ENCODE data around the gene EFCAB8. TPM values are rescaled to one million over a fixed set of nuclear protein-coding genes. Genes with fewer than 3 reads are reported as not detected.

EFCAB8 gene
- total RNA-seq, 1 donor from 2014 or later = 0.41 TPM

- Histone ChIP-seq H3K27ac (ENCODE audit: low read depth, low read length) (no peak overlapping the region), H3K4me2 (ENCODE audit: low read length) (no peak overlapping the region), H3K27me3 (ENCODE audit: insufficient read depth, low read length) (no peaks in the 10 kb centered on the region), H2AFZ (ENCODE audit: low read depth, low read length) (no peak overlapping the region), H3K4me3 (ENCODE audit: insufficient read depth, low read depth, low read length) (no peak overlapping the region), H3K9ac (ENCODE audit: low read length) (no peak overlapping the region), H3K79me2 (ENCODE audit: insufficient read depth, low read length) (no peaks in the 10 kb centered on the region), H3K4me1 (ENCODE audit: insufficient read depth, low read length) (no peaks in the 10 kb centered on the region), H3K36me3 (ENCODE audit: insufficient read depth, low read length) (no peaks in the 10 kb centered on the region), H3K9me3 (ENCODE audit: insufficient read depth, low read depth, low read length) (no peaks in the 10 kb centered on the region), H4K20me1 (ENCODE audit: insufficient read depth, low read length) (no peaks in the 10 kb centered on the region)
- H3K27me3 Mint-ChIP-seq (ENCODE audit: low read depth, unreplicated experiment) = peaks cover 39% of the 10 kb centered on the region
- no peak overlapping the region for H3K4me3 Mint-ChIP-seq (ENCODE audit: unreplicated experiment)
- no peaks in the 10 kb centered on the region for H3K36me3 Mint-ChIP-seq (ENCODE audit: low read depth, unreplicated experiment)
- peaks cover 10% of the 10 kb centered on the region for H3K9me3 Mint-ChIP-seq (ENCODE audit: unreplicated experiment)
- DNase-seq (ENCODE audit: low read depth) (no peak), FAIRE-seq (no peak)
- H3K27ac Mint-ChIP-seq (ENCODE audit: unreplicated experiment) = no peak overlapping the region
- TF ChIP-seq EZH2 (IDR thresholded peaks at IDR 0.05; ENCODE audit: insufficient read depth, low read length) (no peak), CTCF (IDR thresholded peaks at IDR 0.05; ENCODE audit: insufficient read depth, low read depth, low read length) (no peak)
- no peaks in the 10 kb centered on the region for H3K4me1 Mint-ChIP-seq (ENCODE audit: low read depth, unreplicated experiment)
Measured at GRCh38 chr20:32963176-32963575, 104.5 kb downstream of the EFCAB8 start.

- Histone ChIP-seq H3K27ac (ENCODE audit: low read depth, low read length) (no peak overlapping the region), H3K4me2 (ENCODE audit: low read length) (no peak overlapping the region), H3K4me1 (ENCODE audit: insufficient read depth, low read length) (no peaks in the 10 kb centered on the region), H3K36me3 (ENCODE audit: insufficient read depth, low read length) (no peaks in the 10 kb centered on the region), H2AFZ (ENCODE audit: low read depth, low read length) (no peak overlapping the region), H3K9me3 (ENCODE audit: insufficient read depth, low read depth, low read length) (no peaks in the 10 kb centered on the region), H3K79me2 (ENCODE audit: insufficient read depth, low read length) (no peaks in the 10 kb centered on the region), H3K4me3 (ENCODE audit: insufficient read depth, low read depth, low read length) (no peak overlapping the region), H3K9ac (ENCODE audit: low read length) (no peak overlapping the region), H3K27me3 (ENCODE audit: insufficient read depth, low read length) (no peaks in the 10 kb centered on the region), H4K20me1 (ENCODE audit: insufficient read depth, low read length) (no peaks in the 10 kb centered on the region)
- Mint-ChIP-seq H3K36me3 (ENCODE audit: low read depth, unreplicated experiment) (no peaks in the 10 kb centered on the region), H3K4me1 (ENCODE audit: low read depth, unreplicated experiment) (no peaks in the 10 kb centered on the region), H3K27me3 (ENCODE audit: low read depth, unreplicated experiment) (peaks cover 33% of the 10 kb centered on the region), H3K4me3 (ENCODE audit: unreplicated experiment) (no peak overlapping the region), H3K27ac (ENCODE audit: unreplicated experiment) (no peak overlapping the region), H3K9me3 (ENCODE audit: unreplicated experiment) (peaks cover 4% of the 10 kb centered on the region)
- FAIRE-seq (no peak), DNase-seq (ENCODE audit: low read depth) (no peak)
- TF ChIP-seq EZH2 (IDR thresholded peaks at IDR 0.05; ENCODE audit: insufficient read depth, low read length) (no peak), CTCF (IDR thresholded peaks at IDR 0.05; ENCODE audit: insufficient read depth, low read depth, low read length) (no peak)
Measured at GRCh38 chr20:32964575-32964974, 105.9 kb downstream of the EFCAB8 start.

GRCh38 chr20:32965115-32965514, 106.4 kb downstream of the EFCAB8 start:
- no peaks in the 10 kb centered on the region for H3K79me2 ChIP-seq (ENCODE audit: insufficient read depth, low read length)
- H3K9me3 ChIP-seq (ENCODE audit: insufficient read depth, low read depth, low read length) = no peaks in the 10 kb centered on the region
- H2AFZ ChIP-seq (ENCODE audit: low read depth, low read length) = no peak overlapping the region
- H3K27me3 ChIP-seq (ENCODE audit: insufficient read depth, low read length) = no peaks in the 10 kb centered on the region
- FAIRE-seq (no peak), DNase-seq (ENCODE audit: low read depth) (no peak)
- H3K36me3 ChIP-seq (ENCODE audit: insufficient read depth, low read length) = no peaks in the 10 kb centered on the region
- no peaks in the 10 kb centered on the region for H3K4me1 ChIP-seq (ENCODE audit: insufficient read depth, low read length)
- Mint-ChIP-seq H3K4me3 (ENCODE audit: unreplicated experiment) (no peak overlapping the region), H3K4me1 (ENCODE audit: low read depth, unreplicated experiment) (no peaks in the 10 kb centered on the region), H3K36me3 (ENCODE audit: low read depth, unreplicated experiment) (no peaks in the 10 kb centered on the region), H3K27me3 (ENCODE audit: low read depth, unreplicated experiment) (peaks cover 31% of the 10 kb centered on the region), H3K27ac (ENCODE audit: unreplicated experiment) (no peak overlapping the region), H3K9me3 (ENCODE audit: unreplicated experiment) (peaks cover 4% of the 10 kb centered on the region)
- no peak overlapping the region for H3K4me3 ChIP-seq (ENCODE audit: insufficient read depth, low read depth, low read length)
- H3K27ac ChIP-seq (ENCODE audit: low read depth, low read length) = no peak overlapping the region
- H3K9ac ChIP-seq (ENCODE audit: low read length) = no peak overlapping the region
- no peaks in the 10 kb centered on the region for H4K20me1 ChIP-seq (ENCODE audit: insufficient read depth, low read length)
- no peak overlapping the region for H3K4me2 ChIP-seq (ENCODE audit: low read length)
- no peak for TF ChIP-seq EZH2 (IDR thresholded peaks at IDR 0.05; ENCODE audit: insufficient read depth, low read length)
- TF ChIP-seq CTCF (IDR thresholded peaks at IDR 0.05; ENCODE audit: insufficient read depth, low read depth, low read length) = no peak

Measured in astrocyte (in vitro differentiated cells and primary cell).